GM10248 (cell line): Measurements from ENCODE around the gene A4GALT.
"Not testable (repeated sequence)": the region's sequence is repeated elsewhere in the genome, so short reads cannot be mapped to it uniquely, and the experiment has no call there.

Experiments
- CTCF ChIA-PET: fragments of 300-600 bp; sonication (Branson Sonifier 250); formaldehyde crosslinking; extraction: SDS; loops from one replicate; lab custom pipeline; 2021; ENCODE audit warnings: antibody characterized with exemption; lab: Yijun Ruan, JAX
- POLR2A ChIA-PET: fragments of 350-650 bp; sonication (Branson Sonifier 250); formaldehyde crosslinking; extraction: SDS; loops from one replicate; lab custom pipeline; 2020; ENCODE audit warnings: antibody characterized with exemption; lab: Yijun Ruan, JAX
- DNase-seq: peaks from one replicate; pipeline ENCODE4 v3.0.0; 2012; ENCODE audit errors: extremely low spot score
- CTCF ChIP-seq: IDR thresholded peaks from 2 replicates; pipeline ENCODE4 v1.5.1; 2012; ENCODE audit warnings: mild to moderate bottlenecking, low read depth; ENCODE audit errors: extremely low read depth, missing control alignments, control extremely low read depth

The A4GALT gene

GRCh38 chr22:42743501-42743991 is 22.9 kb upstream of the A4GALT start:
- CTCF ChIA-PET: no interaction called here
- no peak for TF ChIP-seq CTCF
- POLR2A ChIA-PET: no interaction called here
- no peak for DNase-seq

- no peak for TF ChIP-seq CTCF
- peak; percentile 12 for DNase-seq
- CTCF ChIA-PET: no interaction called here
- POLR2A ChIA-PET: no interaction called here
Observed at GRCh38 chr22:42742940-42743339, 22.3 kb upstream of the A4GALT start.

GRCh38 chr22:42740320-42740719 is 19.6 kb upstream of the A4GALT start:
- not testable (repeated sequence) for DNase-seq

GRCh38 chr22:42734406-42734805 is 13.7 kb upstream of the A4GALT start:
- ChIA-PET CTCF (no interaction called here), POLR2A (no interaction called here)
- DNase-seq: no peak
- no peak for TF ChIP-seq CTCF

More at GRCh38 chr22:42740320-42740719, 19.6 kb upstream of the A4GALT start:
- POLR2A ChIA-PET: not testable (repeated sequence)
- CTCF ChIA-PET: interaction anchor here (1.2 kb wide), 1 partner anchor 15 kb away, joined by 3 read pairs; no protein-coding TSS in a partner anchor

- POLR2A ChIA-PET, CTCF ChIA-PET, DNase-seq: not testable (repeated sequence)
Observed at GRCh38 chr22:42733394-42733793, 12.7 kb upstream of the A4GALT start.

GRCh38 chr22:42732081-42732480 is 11.4 kb upstream of the A4GALT start:
- ChIA-PET CTCF (no interaction called here), POLR2A (interaction anchor here (0.7 to 1.1 kb wide), 2 partner anchors 21 to 115 kb away, joined by 6 to 8 read pairs; no protein-coding TSS in a partner anchor)
- no peak for TF ChIP-seq CTCF
- no peak for DNase-seq

GRCh38 chr22:42726811-42727210 is 6.1 kb upstream of the A4GALT start:
- ChIA-PET CTCF (interaction anchor here (0.8 kb wide), 1 partner anchor 64 kb away, joined by 4 read pairs; no protein-coding TSS in a partner anchor), POLR2A (no interaction called here)
- no peak for TF ChIP-seq CTCF
- DNase-seq: no peak

GRCh38 chr22:42725606-42726355 is 5.1 kb upstream of the A4GALT start:
- CTCF ChIA-PET: no interaction called here
- POLR2A ChIA-PET: no interaction called here
- no peak for TF ChIP-seq CTCF

More at GRCh38 chr22:42725606-42726355, 5.1 kb upstream of the A4GALT start:
- DNase-seq: no peak
